HG03460 (cell line): Measurements from ENCODE around the gene PANX1.
"Not testable (repeated sequence)": the region's sequence is repeated elsewhere in the genome, so short reads cannot be mapped to it uniquely, and the experiment has no call there.

ENCODE experiments used
- ATAC-seq: cut with Tn5 transposase; IDR thresholded peaks from one replicate; pipeline ENCODE4 v1.9.1; 2021; ENCODE audit not compliant: unreplicated experiment

The PANX1 gene

DNA sequence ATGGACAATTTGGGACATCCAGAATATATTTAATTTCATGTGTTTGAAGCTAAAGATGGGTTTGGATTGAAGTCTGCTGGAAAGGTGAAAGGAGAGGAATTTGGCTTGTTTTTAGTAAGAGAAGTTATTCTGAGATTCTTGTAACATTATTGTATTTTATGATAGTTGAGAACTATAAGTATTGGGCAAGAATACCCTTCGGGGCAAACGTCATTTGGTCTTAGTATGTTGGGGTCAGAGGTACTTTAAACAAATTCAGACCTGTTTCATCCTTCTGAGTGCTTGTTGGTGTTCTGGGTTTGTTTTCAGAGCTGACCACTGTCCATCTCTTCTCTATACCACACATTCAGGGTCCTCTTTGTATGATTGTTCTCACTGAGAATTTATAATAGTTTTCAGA is 19.5 kb downstream of the PANX1 start:
- ATAC-seq = no peak

DNA sequence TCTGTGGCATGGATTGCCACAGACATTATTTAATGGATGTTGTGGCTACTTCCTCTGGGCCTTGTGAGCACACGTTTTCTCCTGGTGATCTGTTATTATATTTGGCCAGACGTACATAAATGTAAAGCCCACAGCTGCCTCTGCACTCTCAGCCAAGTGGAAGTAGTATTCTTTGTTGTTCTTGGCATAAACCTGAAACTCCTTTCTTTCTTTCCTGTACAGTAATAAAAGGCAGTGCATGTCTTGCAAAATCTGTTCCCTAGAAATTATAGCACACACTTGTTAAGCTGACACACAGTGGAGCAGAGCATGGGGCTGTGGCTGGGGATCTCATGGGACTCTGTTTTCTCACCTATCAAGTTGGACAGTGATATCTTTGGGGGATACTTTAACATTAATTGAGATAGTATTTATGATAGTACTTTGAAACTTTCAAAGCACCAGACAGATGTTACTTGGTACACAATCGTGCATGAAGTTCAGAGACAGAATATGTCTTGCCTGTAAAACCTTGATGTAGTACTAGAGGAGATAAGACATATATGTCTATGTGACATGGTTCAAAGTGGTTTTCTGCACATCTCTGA is 20.9 kb downstream of the PANX1 start:
- ATAC-seq = no peak

DNA sequence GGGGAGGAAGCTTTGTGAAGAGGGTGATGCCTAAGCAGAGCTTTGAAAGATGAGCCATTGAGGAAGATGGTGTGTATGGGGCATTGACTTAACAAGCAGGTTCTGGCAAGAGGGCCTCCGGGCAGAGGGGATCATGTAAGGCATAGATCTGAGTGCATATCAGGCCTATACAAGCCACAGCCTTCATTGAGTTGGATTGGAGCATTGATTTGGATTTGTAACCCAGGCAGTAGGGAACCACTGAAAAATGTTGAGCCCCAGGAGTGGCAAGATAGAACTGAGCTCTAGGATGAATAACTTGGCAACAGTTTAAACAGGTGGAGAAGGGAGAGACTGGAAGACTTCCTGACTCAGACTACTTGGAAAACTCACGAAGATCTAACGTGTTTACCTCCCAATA is 21.4 kb downstream of the PANX1 start:
- ATAC-seq = no peak

DNA sequence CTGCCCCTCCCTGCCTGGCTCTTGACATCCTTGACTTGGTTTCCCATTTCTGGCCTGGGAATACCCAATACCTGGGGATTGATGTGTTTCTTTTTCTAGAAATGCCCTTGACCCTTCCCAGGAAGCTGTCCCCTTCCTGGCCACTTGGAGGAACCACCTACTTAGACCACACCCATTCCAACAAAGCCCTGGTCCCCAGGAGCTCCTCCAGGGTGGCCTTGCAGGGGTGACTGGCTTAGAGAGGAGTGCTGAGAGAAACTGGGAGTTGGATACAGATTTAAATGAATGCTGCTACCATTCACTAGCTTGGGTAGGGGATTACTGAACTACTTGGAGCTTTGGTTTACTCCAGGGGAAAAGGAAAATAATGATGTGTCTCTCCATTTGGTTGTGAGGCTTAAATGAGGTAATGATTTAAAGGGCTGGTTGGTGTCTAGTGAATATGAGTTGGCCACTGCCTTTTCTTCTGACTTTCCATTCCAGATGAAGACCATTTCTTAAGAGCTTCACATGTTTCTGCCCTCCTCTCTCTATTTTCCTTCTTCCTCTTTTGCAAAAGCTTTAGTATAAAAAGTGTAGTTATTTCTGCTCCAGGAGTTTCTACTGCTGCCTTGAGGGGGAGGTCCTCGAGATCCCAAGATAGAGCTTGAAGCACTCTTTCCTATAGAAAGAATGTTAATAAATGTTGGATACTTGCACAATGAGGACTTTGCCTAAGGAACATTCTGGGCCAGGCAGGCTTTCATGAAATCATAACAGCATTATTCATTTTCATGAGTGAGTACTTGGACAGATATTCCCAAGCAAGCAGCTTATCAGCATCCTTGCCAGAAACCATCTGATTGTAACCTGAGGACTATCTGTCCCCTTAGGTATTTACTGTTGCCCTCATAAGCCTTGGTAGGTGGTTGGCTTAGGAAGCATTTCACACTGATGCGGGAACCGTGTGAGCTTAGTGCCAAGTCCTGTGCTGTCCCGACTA is 22.4 kb downstream of the PANX1 start:
- ATAC-seq = no peak

DNA sequence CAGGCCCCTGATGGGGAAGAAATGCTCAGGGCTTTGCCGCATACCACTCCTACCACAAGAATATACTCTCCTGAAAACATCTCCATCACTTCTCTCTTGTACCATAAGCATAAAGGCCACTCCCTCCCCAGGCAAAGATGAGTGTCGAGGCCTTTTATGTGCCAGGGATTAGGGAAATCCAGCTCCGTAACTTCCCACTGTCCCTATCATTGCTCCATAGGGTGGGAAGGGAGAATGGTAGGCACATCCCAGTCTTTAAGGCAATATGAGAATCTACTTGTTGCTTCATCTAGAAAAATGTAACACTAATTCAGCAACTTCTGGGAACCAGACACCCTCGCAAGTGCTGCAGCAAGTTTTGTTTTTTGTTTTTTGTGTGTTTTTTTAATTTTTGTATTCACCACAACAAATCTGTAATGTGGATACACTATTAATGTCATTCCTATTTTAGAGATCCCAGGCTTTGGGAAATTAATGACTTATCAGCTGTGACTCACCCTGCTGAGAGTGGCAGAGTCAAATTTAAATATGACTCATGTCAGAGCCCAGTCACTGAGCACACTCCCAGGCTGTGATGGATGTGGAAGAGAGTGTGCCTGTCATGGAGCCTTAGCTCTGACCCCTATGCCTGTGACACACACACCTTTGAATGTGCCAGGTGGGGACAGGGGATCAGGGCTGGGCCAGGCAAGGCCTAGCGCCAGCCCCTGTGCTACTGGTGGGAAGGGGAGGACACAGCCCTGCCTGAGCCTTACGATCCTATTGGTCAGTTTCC is 23.4 kb downstream of the PANX1 start:
- peak; percentile 54 for ATAC-seq

DNA sequence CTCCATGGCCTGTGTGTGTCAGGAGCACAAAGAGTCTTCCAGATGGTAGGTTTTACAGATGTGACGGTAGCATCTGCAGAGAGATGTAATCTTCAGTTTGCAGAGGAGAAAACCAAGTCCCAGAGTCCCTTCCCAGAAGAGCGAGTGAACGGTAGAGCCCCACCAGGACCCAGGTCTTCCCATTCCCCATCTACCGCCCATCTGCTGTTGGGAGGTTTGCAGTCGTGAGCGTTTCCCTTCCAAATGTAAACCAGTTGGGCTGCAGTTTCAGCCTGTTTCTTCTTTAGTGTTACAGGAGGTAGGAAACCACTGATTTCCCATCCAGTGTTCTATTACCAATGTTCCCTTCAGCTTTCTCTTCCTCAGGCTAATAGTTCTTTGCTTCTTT is 24.0 kb downstream of the PANX1 start:
- no peak for ATAC-seq

DNA sequence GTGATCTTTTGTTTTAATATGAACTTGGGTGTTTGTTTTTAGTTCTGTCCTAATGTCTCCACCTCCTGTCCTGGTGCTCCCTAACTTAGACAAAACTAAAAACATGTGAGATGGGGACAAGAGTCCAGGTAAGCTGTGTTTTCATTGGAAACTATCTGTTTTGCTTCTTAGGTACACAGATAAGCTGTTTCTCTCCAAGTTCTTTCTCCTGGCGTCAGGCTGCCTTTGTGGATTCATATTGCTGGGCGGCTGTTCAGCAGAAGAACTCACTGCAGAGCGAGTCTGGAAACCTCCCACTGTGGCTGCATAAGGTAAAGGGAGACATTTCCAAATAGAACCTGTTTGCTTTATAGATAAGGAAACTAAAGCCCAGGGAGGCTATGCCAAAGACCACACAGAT is 24.7 kb downstream of the PANX1 start:
- ATAC-seq = no peak

DNA sequence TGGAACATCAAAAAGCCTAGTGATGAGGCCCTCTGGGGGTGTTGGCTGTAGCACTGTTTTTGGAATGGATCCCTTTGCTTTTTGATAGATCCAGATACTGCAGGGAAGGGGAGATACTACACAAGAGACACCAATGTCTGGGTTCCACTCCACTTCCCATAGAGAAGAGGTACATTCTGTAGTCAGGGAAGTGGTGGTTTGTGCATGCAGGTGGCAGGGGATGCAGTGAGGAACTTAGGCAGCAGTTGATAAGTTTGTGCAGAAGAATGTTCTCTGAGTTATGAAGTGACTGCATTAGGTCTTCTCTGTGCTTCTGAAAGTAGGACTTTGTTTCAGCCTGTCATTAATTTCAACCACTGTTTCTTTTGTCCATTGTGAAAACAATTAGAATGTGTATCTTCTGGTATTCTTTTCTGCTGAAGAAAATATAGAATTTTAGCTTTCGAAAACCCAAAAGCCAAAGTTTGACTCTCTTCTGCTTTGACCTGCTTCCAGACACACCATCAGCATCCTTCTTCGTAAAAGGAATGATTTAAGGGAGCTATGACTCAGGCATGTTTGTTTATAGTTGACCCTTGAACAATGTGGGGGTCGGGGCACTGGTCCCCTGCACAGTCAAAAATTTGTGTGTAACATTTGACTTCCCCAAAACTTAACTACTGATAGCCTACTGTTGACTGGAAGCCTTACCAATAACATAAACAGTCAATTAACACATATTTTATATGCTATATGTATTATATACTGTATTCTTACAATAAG is 25.6 kb downstream of the PANX1 start:
- no peak for ATAC-seq

DNA sequence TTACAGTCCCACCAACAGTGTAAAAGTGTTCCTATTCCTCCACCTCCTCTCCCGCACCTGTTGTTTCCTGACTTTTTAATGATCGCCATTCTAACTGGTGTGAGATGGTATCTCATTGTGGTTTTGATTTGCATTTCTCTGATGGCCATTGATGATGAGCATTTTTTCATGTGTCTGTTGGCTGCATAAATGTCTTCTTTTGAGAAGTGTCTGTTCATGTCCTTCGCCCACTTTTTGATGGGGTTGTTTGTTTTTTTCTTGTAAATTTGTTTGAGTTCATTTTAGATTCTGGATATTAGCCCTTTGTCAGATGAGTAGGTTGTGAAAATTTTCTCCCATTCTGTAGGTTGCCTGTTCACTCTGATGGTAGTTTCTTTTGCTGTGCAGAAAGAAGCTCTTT is 28.7 kb downstream of the PANX1 start:
- not testable (repeated sequence) for ATAC-seq

DNA sequence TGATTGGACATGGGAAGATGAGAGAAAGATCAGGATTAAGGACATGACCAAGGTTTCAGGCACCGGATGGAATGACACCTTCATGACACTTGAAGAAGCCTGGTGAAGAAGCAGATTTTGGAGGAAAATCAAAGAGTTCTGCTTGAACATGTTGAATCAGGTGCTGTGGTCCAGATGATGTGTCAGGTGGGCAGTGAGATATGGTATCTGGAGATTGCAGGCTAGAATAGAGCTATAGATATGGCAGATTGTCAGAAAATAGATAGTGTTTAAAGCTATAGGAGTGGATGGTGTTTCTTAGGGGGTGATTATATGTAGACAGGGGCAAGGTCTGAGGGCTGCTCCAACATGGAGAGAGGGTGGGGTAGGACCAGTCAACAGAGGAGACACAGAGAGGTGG is 40.2 kb downstream of the PANX1 start:
- no peak for ATAC-seq

DNA sequence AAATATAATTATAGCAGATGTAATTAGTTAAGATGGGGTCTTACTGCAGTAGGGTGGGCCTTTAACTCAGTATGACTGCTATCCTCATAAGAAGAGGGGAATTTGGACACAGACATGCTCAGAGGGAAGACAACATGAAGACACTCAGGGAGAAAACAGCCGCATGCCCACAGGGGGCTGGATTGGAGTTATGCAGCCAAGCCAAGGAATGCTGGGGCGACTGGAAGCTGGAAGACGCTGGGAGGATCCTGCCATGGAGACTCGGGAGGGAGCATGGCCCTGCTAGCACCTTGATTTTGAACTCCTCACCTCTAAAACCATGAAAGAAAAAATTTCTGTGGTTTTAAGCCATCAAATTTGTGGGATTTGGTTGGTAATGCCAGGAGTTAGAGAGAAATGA is 40.9 kb downstream of the PANX1 start:
- ATAC-seq = no peak

DNA sequence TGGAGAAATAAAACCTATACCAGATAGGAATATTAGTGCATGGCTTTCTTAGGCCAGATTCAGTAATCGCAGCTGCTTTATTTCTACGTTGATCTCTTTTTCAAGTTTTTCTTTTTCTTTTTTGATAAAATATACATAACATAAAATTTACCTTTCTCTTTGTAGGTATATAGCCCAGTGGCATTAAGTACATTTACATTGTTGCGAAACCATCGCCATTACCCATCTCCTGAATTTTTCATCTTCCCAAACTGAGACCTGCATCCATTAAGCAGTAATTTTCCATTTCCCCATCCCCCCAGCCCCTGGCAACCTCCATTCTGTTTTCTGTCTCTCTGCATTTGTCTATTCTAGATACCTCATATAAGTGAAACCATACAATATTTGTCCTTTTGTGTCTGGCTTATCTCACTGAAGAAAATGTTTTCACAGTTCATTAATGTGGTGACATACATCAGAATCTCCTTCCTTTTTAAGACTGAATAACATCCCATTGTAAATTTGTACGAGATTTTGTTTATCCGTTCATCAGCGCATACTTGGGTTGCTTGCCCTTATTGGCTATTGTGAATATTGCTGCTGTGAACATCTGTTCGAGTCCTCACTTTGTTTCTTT is 41.4 kb downstream of the PANX1 start:
- ATAC-seq = no peak

DNA sequence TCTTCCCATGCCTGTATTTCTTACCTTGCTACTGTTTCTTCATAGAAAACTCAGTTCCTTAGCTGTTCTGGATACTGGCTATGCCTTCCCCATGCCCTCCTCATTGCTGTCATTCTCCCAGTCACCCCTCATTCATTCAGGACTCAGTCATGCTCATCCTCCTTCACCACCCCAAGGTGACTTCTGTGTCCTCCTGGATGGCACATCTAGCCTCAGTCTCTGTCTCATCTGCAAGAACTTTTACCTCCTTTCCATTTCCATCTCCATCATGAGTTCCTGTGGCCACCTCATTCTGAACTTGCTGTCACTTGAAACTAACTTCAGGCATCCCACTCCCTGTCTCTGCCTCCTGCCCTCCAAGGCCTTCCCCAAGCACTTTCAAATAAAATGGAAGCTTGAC is 42.3 kb downstream of the PANX1 start:
- no peak for ATAC-seq

DNA sequence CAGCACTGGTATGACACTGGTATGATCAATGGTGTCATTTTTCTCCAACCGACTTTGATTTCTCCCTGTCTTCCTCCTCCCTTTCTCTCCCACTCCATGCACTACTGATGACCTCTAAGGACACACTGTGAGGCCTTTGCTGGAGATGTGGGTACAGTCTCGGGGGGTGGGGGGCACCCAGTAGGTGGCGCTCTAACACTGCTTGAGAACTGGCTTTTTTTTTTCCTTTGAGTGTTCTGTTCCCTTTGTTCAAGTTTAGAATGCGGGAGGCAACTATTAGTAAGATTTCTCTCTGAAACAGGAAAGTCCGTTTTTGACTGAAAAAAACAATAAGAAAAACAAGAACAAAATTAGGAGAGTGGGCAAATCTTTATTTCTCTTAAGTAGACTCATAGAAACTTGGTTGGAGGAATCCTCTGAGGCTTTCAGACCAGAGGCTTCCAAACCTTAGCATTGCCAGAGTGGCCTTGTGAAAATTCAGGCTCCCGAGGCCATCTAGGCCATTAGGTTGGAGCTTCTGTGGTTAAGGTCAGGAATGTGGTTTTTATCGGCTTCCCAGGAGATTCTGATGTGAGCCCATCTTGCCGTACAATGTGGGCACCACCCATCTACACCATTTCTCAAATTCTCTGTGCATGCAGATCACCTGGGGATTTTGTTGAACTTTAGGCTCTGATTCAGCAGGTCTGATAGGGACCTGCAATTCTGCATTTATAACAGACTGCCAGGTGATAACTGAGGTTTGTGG is 43.2 kb downstream of the PANX1 start:
- peak; percentile 51 for ATAC-seq

DNA sequence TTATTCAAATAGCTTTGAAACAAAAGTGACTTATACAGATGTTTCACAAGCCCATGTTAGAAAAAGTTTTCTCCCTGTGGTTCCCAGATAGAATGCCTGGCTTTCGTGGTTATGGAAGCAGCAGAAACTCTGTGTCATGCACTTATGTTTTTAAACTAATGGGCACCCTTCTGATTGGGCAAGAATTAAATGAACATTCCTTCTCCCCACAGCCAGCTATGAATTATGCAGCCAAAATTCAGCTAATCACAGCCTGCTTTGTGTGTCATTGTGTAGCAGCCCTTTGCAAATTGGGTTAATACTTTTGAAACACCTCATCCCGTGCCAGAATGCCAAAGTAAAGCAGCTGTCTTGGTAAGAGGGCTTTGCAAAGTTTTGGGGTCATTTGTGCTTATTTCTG is 46.9 kb downstream of the PANX1 start:
- ATAC-seq = no peak

DNA sequence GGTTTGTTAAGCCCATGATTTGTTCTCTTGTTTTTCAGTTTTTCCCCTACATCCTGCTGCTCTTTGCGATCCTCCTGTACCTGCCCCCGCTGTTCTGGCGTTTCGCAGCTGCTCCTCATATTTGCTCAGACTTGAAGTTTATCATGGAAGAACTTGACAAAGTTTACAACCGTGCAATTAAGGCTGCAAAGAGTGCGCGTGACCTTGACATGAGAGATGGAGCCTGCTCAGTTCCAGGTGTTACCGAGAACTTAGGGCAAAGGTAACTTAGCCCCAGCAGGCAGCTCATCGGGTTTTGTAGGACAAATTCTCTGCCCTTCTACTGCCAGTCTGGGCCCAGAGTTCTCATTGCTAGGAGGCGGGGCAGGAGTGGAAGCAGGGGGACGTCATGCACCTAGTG is 49.7 kb downstream of the PANX1 start:
- no peak for ATAC-seq

DNA sequence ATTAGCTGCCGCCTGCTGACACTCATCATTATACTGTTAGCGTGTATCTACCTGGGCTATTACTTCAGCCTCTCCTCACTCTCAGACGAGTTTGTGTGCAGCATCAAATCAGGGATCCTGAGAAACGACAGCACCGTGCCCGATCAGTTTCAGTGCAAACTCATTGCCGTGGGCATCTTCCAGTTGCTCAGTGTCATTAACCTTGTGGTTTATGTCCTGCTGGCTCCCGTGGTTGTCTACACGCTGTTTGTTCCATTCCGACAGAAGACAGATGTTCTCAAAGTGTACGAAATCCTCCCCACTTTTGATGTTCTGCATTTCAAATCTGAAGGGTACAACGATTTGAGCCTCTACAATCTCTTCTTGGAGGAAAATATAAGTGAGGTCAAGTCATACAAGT is 51.1 kb downstream of the PANX1 start:
- no peak for ATAC-seq

DNA sequence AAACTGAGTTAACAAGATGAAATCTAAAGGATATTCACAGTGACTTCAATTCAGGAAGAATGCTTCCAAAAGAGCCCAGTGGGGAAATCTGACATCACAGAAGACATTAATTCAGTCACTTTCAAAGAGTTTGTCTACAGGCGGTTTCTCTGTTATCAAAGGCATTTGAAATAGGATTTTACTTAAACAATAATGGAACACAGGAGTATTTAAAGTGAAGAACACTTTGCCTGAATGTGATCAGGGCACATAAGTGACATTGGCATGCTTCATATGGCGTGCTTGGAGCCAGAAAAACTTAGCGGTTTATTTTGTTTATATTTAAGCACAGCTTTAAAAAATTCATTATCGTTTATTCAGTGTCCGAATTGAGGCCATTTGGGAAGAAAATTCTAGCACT is 52.9 kb downstream of the PANX1 start:
- no peak for ATAC-seq

DNA sequence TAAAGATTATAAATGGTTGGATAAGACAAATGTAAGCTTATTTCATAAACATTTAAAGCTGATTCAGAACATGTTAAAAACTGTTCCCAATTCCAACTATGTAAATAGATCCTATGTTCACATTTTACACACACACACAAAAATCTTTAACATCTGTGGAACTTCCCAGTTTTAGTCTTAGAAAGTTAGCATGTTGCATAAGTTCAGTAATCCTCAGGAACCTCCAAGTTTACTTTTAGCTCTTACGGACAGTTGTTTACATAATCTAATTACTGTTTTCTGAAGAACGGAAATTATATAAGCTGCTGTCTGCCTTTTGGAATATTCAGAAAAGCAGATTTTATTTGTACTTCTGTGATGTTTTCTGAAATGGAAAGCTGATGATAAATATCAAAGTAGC is 53.3 kb downstream of the PANX1 start:
- ATAC-seq = no peak
